Stimulated activated CD8-positive, alpha-beta memory T cell treated with anti-CD3 and anti-CD28 coated beads, Interleukin-7, amount 100 ng/mL, for 4 hours (primary cell): Measurements from ENCODE around the gene NCOA1.
"Not testable (repeated sequence)": the region's sequence is repeated elsewhere in the genome, so short reads cannot be mapped to it uniquely, and the experiment has no call there.

Experiments
- DNase-seq, 2 donors: peaks; one replicate each; pipeline ENCODE4 v3.0.0-alpha.2; 2020; ENCODE audit warnings: low read depth in 2 of 2

Gene NCOA1

GRCh38 chr2:24791452-24791851, 300.4 kb downstream of the NCOA1 start:
- no peak for DNase-seq

GRCh38 chr2:24792542-24792873, 301.5 kb downstream of the NCOA1 start:
- DNase-seq = no peak

GRCh38 chr2:24792874-24793760, 302.1 kb downstream of the NCOA1 start, which contains the start of the genes CENPO and PTRHD1:
Gene CENPO (plus strand): TSS chr2:24793425. CDS start chr2:24793920, 495 bp downstream.
Gene PTRHD1 (minus strand): TSS chr2:24793391. CDS start chr2:24793377, 14 bp downstream.
- peak; percentile 89 to 94 for DNase-seq

GRCh38 chr2:24793761-24794435, 302.8 kb downstream of the NCOA1 start:
- DNase-seq = no peak

GRCh38 chr2:24797644-24798043, 306.6 kb downstream of the NCOA1 start:
- no peak for DNase-seq

- not testable (repeated sequence) for DNase-seq
Measured at GRCh38 chr2:24800487-24800886, 309.4 kb downstream of the NCOA1 start.

- DNase-seq = not testable (repeated sequence)
Measured at GRCh38 chr2:24805811-24806660, 315.0 kb downstream of the NCOA1 start.

- no peak for DNase-seq
Measured at GRCh38 chr2:24806661-24807036, 315.6 kb downstream of the NCOA1 start.

GRCh38 chr2:24809316-24810007, 318.4 kb downstream of the NCOA1 start:
- DNase-seq = no peak

GRCh38 chr2:24813691-24814137, 322.7 kb downstream of the NCOA1 start:
- DNase-seq = no peak

- no peak for DNase-seq
Measured at GRCh38 chr2:24814516-24814915, 323.5 kb downstream of the NCOA1 start.

- DNase-seq = no peak
Measured at GRCh38 chr2:24815171-24815570, 324.1 kb downstream of the NCOA1 start.

- no peak for DNase-seq
Measured at GRCh38 chr2:24816404-24816803, 325.4 kb downstream of the NCOA1 start.

GRCh38 chr2:24816884-24817283, 325.8 kb downstream of the NCOA1 start:
- no peak for DNase-seq

- no peak for DNase-seq
Measured at GRCh38 chr2:24818721-24819167, 327.7 kb downstream of the NCOA1 start.

GRCh38 chr2:24819442-24820174, 328.6 kb downstream of the NCOA1 start:
- no peak for DNase-seq

GRCh38 chr2:24820175-24820513, 329.1 kb downstream of the NCOA1 start:
- DNase-seq = no peak
